Middle frontal gyrus (tissue), 1 donor: ENCODE measurements around the gene SMARCC2.

ENCODE experiments used
- DNase-seq: peaks from one replicate; pipeline ENCODE4 v3.0.0-alpha.2; 2015; ENCODE audit warnings: low spot score; ENCODE audit errors: extremely low spot score

Gene SMARCC2

GRCh38 chr12:56189099-56189917, at the start of gene SMARCC2:
Gene SMARCC2, minus strand, starts transcription at chr12:56189483. Its CDS starts 22 bp downstream, at chr12:56189461.
- DNase-seq: peak; percentile 68

GRCh38 chr12:56237552-56237951, 48.3 kb upstream of the SMARCC2 start:
- DNase-seq: no peak

GRCh38 chr12:56236985-56237384, 47.7 kb upstream of the SMARCC2 start:
- DNase-seq: no peak

- no peak for DNase-seq
Observed at GRCh38 chr12:56236091-56236490, 46.8 kb upstream of the SMARCC2 start.

- no peak for DNase-seq
Observed at GRCh38 chr12:56234746-56235436, 45.6 kb upstream of the SMARCC2 start.

GRCh38 chr12:56231184-56231582, 41.9 kb upstream of the SMARCC2 start:
- DNase-seq: no peak

GRCh38 chr12:56230432-56231183, 41.3 kb upstream of the SMARCC2 start:
- DNase-seq: no peak

GRCh38 chr12:56229916-56230431, 40.7 kb upstream of the SMARCC2 start, which contains the start of gene SLC39A5:
Gene SLC39A5, plus strand, starts transcription at chr12:56230051. Its CDS starts 1,224 bp downstream, at chr12:56231275.
- no peak for DNase-seq

- DNase-seq: no peak
Observed at GRCh38 chr12:56229082-56229481, 39.8 kb upstream of the SMARCC2 start.

- no peak for DNase-seq
Observed at GRCh38 chr12:56224954-56225353, 35.7 kb upstream of the SMARCC2 start.

GRCh38 chr12:56224102-56224701, 34.9 kb upstream of the SMARCC2 start, which contains the start of gene NABP2:
Gene NABP2, plus strand, starts transcription at chr12:56224342. Its CDS starts 515 bp downstream, at chr12:56224857.
- peak; percentile 96 for DNase-seq

- no peak for DNase-seq
Observed at GRCh38 chr12:56223571-56224101, 34.4 kb upstream of the SMARCC2 start.

- no peak for DNase-seq
Observed at GRCh38 chr12:56222531-56222895, 33.2 kb upstream of the SMARCC2 start.

GRCh38 chr12:56221757-56222530, 32.7 kb upstream of the SMARCC2 start, which contains the start of gene RNF41:
Gene RNF41, minus strand, starts transcription at chr12:56221922. Its CDS starts 7,875 bp downstream, at chr12:56214047.
- peak; percentile 95 for DNase-seq

GRCh38 chr12:56221232-56221756, 32.0 kb upstream of the SMARCC2 start:
- DNase-seq: no peak

- DNase-seq: no peak
Observed at GRCh38 chr12:56220611-56221231, 31.4 kb upstream of the SMARCC2 start.

GRCh38 chr12:56219840-56220239, 30.6 kb upstream of the SMARCC2 start:
- DNase-seq: no peak

- DNase-seq: no peak
Observed at GRCh38 chr12:56216461-56216860, 27.2 kb upstream of the SMARCC2 start.

GRCh38 chr12:56213878-56214277, 24.6 kb upstream of the SMARCC2 start:
- DNase-seq: no peak
